Activated CD8-positive, alpha-beta memory T cell treated with anti-CD3 and anti-CD28 coated beads for 4 hours (primary cell): ENCODE measurements around the gene NCK2.
A peak's percentile ranks its signal among the peaks of the same experiment; 100 is the strongest.

Experiments
- DNase-seq, 2 donors: peaks; one replicate each; pipeline ENCODE4 v3.0.0-alpha.2; 2020; ENCODE audit warnings: low read depth in 2 of 2

Gene NCK2

GRCh38 chr2:105736145-105736544 is 8.6 kb upstream of the NCK2 start:
- DNase-seq = no peak

DNA sequence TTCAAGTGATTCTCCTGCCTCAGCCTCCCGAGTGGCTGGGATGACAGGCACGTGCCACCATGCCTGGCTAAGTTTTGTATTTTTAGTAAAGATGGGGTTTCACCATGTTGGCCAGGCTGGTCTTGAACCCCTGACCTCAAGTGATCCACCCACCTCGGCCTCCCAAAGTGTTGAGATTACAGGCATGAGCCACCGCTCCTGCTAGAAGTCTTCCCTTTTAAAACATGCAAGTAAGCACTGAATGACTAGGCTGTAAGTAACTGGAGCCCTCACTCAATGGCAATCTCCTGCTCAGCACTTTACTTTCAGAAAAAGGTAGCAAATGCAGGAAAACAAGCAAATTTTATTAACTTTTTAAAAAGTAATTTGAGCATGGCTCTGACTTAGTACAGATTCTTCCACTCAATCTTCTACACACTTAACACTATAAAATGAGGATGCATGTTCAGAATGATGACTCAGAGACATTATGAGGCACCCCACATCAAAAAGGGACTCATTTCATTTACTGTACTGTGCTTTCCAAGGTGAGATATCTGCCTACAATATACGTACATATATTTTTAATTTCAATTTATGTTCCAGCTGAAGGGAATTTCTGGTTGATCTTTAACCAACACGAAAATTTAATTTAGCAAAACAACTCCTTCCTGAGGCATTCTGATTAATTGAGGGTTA is 6.6 kb upstream of the NCK2 start:
- no peak for DNase-seq

GRCh38 chr2:105738658-105739241 is 6.0 kb upstream of the NCK2 start:
- DNase-seq = no peak

DNA sequence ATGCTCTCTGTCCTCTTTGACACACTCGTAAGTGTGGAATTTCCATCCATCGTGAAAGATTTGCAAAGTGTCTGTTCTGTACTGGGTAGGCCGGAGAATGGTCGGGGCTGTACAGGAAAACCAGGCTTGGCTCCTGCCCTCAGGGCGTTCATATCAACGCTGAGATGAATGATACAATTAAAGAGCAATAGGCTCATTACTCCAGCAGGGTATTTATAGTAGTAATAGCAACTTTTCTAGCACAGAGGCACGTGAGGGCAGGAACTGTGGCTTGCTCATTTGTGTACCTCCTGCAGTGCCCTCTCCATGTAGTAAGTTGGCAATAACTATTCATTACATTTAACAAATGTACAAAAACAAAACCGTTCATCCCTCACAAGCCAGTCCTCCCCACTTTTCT is 5.3 kb upstream of the NCK2 start:
- DNase-seq = no peak

DNA sequence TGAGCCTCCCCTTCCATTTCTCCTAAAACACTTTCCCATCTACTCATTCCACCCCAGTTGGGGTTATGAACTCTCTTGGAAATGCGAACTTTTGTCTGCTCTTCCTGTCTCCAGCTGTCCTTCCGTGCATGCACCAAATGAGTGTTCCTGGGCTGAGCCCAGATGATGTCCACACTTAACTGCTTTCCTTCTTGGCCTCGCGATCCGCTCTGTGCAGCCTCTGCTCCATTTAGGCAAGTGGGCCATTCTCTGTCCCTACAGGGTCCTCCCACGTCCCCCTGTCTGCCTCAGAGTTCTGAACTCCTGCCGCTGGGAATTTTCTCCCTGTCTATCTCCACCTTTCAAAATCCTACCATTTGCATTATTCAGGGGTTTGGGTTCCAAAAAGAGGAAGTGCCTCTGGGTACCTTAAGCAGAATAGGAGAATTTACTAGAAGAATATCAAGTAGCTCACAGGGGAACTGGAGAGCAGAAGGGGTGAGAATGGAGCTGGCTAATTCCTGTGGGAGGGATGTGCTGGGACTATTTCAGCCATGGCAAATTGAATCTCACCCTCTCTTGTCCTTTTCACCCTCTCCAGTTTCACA is 4.7 kb upstream of the NCK2 start:
- no peak for DNase-seq

DNA sequence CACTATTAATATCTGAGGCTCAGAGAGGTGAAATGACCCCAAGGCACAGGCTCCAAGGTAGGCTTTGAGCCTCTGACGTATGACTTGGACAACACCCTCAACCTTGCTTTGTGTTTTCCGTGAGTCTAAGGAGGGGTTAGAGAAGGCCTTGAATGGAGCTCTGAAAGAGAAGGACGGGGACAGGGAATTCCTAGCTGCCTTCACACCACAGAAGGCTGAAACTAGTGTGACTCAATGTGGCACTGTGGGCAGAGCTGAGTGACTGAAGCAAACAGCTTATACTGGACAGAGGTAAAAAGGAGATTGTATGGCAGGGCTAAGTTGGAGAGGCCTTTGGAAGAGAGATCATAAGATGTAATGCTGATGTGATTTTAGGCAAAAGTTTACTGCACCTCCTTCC is 3.5 kb upstream of the NCK2 start:
- DNase-seq = no peak

- no peak for DNase-seq
These were observed 3.1 kb upstream of the NCK2 start for GRCh38 chr2:105741617-105742016.

DNA sequence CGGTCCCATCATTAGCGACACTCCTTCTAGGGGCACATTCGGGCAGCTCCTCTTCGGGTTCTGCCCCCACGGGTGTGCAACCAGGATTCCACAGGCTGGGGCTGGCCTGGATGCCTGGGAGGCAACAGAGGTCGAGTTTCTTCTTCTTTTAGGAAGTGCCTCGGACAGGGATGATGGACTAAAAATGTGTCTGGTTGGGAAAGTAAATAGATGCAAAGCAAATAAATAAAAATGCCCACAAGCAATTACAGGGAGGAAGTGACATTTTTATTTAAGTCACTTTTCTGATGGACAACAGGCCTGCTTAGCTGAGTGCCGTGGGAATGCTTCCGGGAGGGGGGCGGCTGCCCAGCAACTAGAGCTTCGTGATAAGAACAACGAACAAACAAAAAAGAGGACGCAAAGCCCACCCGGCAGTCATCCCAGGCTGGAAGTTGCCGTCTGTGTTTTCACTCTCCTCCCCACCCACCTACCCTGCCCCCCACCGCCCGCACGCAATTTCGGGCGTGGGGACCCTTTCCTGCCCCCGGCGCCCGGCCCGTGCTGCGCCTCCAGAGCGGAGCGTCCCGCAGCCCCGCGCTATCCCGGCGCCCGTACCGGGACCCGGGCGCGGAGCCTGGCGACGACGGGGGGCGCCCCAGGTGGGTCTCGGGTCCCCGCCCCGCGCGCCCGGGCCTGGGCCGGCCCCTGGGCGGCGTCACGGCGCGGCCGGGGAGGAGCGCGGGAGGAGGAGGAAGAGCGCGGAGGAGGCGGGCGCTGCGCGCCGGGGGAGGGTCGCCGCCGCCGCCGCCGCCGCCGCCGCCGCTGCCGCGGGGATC is 412 bp upstream of the NCK2 start:
- peak in 1 of 2 donors; percentile 31 for DNase-seq

- peak; percentile 57 to 71 for DNase-seq
These were observed 1.7 kb downstream of the NCK2 start for GRCh38 chr2:105746177-105747080.

DNA sequence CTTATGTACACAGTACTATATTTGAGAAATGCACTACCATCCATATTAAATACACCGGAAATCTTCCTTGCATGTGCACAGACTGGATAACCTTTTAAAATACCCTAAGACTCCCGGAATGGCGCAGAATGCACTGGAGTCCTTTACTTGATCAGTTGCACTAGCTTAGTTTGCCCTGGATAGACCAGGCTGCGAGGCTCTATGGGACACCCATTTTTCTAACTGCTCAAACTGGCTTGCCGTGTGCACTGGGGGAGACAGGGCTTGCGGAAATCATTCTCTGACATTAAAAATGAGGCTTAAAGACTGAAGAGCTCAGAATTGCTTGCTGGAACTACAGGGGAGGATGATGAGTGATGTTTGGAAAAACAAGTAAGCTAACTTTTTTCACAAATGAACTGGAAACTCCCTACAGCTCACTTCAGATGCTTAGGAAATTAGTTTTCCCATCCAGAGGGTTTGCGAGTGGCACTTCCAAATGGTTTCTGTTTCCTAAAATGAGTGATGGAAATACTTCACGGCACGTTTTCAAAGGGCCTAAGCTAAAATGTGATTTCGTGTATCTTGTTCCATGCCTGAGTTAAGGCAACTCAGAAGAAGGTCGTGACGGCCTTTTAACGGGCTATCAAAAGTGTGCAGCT is 2.7 kb downstream of the NCK2 start:
- DNase-seq = no peak

GRCh38 chr2:105747991-105748390 is 3.3 kb downstream of the NCK2 start:
- no peak for DNase-seq

DNA sequence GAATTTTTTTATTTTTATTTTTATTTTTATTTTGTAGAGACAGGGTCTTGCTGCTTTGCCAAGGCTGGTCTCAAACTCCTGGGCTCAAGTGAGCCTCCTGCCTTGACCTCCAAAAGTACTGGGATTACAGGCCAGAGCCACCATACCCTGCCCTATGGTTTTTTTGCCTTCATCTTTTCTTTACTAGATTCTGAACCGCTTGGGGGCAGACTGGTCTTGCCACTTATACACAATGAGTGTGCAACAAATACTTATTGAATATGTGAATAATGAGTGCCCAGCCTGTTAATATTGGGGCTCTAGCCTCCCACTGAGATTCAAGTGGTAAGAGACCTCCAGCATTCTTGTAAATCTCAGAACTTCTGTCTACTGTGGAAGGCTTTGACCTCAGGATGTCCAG is 3.9 kb downstream of the NCK2 start:
- no peak for DNase-seq

DNA sequence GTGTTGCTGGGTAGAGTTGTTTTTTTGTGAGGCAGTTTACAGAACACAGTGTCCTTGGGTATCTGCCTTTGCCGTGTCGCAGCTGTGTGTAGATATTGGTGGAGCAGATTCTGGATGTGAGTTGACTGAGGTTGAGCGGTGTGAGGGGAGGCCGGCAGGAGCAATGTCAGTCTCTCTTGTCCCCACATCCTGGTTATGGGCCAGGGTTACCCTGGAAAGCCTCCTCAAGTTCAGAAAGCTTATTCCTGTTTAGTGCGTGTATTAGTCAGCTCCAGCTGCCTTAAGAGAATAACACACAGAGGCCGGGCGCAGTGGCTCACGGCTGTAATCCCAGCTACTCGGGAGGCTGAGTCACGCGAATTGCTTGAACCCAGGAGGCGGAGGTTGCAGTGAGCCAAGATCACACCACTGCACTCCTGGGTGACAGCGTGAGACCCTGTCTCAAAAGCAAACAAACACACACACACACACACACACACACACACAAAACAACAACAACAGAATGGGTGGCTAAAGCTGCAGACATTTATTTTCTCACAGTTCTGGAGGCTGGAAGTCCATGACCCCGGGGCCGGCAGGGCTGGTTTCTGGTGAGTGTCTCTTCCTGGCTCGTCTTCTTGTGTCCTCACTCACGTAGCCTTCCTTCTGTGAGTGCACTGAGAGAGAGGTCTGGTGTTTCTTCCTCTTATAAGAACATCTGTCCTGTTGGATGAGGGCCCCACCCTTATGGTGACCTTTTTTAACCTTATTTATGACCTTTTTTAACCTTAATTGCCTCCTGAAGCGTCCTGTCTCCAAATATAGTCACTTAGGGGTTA is 5.1 kb downstream of the NCK2 start:
- DNase-seq = no peak

DNA sequence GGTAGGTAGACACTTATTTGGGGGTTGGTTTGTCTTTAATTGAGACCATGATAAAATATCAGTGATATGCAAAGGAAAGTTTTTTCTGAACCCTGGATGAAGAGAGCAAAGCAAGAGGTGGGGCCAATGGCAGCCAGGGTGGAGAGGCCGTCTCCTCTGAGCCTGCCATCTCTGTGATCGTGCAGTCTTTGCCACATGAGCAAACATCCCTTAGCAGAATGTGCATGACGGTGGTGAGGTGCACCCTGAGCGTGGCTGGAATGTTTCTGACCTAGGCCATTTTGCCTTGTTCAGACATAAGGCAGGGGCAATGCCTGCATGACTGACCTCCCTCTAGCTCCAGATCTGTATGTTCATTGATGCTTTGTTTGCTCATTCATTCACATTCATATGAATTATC is 6.0 kb downstream of the NCK2 start:
- no peak for DNase-seq

- no peak for DNase-seq
These were observed 6.6 kb downstream of the NCK2 start for GRCh38 chr2:105751272-105751671.

GRCh38 chr2:105752691-105753358 is 8.1 kb downstream of the NCK2 start:
- no peak for DNase-seq

DNA sequence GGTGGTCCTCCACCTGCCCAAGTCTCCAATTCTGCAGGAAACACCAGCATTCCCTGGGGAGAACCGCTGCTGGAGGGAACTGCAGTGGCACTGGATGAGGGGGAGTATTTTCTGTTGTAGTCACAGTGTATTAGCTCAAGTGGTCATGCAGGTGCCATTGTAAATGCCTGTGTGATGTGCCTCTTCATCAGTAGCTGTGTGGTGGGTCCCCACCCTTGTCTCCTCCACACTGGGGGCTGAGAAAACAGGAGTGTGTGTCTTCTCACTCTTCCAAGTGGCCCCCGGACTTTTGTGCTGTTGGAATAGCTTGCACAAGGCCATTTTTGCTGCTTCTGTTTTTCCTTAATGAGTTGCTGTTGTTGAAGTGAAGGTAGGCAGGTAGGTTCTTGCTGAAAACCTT is 8.7 kb downstream of the NCK2 start:
- DNase-seq = no peak

GRCh38 chr2:105754011-105754410 is 9.3 kb downstream of the NCK2 start:
- DNase-seq = no peak

DNA sequence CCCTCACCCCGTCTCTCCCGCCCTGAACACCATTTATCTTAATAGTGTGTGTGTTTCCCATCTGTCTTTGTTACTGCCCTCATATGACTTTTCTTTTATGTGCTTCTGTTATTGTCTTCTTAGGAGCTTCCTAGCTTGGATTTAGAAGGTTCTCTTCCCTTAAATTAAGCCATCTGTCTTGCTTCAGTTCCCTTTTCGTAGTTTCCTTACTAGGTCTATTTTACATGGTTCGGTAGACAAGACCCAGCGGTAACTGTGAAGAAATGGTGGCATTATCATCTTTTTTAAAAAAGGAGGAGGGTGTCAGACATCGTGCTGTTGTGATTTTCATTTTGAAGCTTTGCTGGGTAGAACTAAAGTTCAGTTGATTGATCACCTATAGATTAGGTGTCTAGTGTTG is 10.3 kb downstream of the NCK2 start:
- no peak for DNase-seq

DNA sequence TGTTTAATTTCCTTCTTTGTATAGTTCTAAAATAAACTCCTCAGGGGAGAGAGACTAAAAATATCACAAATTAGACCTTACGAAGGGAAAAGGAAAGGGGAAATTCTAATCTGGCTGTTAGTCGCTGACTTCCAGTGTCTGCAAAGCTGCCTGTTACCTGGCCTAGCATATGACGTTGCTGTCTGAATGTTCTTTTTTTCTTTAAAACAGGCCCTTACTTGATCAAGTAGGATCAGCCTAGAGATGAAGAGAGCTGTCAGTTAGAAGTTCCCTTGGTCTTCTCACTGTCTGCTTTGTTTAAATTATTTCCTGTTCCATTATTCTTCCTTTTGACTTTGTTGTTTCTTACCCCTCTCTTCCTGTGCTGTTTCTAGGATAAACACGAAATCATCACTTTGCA is 11.2 kb downstream of the NCK2 start:
- no peak for DNase-seq
